GM18498 (cell line): ENCODE data around the gene DOCK10.

Source experiments
- ATAC-seq: cut with Tn5 transposase; IDR thresholded peaks from one replicate; pipeline ENCODE4 v1.9.1; 2021; ENCODE audit warnings: mild to moderate bottlenecking, moderate library complexity; ENCODE audit not compliant: unreplicated experiment

The DOCK10 gene

GRCh38 chr2:224798180-224798579 lies 244.1 kb downstream of the DOCK10 start:
- no peak for ATAC-seq

GRCh38 chr2:224796695-224797305 lies 245.5 kb downstream of the DOCK10 start:
- ATAC-seq = no peak

- no peak for ATAC-seq
These were observed 248.3 kb downstream of the DOCK10 start for GRCh38 chr2:224793946-224794345.

- no peak for ATAC-seq
These were observed 255.4 kb downstream of the DOCK10 start for GRCh38 chr2:224786848-224787247.

GRCh38 chr2:224781400-224781799 lies 260.9 kb downstream of the DOCK10 start:
- no peak for ATAC-seq

GRCh38 chr2:224780823-224781222 lies 261.4 kb downstream of the DOCK10 start:
- ATAC-seq = no peak

- ATAC-seq = no peak
These were observed 262.2 kb downstream of the DOCK10 start for GRCh38 chr2:224780106-224780505.

GRCh38 chr2:224778474-224778877 lies 263.8 kb downstream of the DOCK10 start:
- ATAC-seq = peak; percentile 58

- ATAC-seq = no peak
These were observed 264.7 kb downstream of the DOCK10 start for GRCh38 chr2:224777559-224777930.

- ATAC-seq = no peak
These were observed 265.3 kb downstream of the DOCK10 start for GRCh38 chr2:224776795-224777558.

GRCh38 chr2:224775647-224776046 lies 266.6 kb downstream of the DOCK10 start:
- ATAC-seq = no peak

GRCh38 chr2:224774735-224775134 lies 267.5 kb downstream of the DOCK10 start:
- no peak for ATAC-seq

- no peak for ATAC-seq
These were observed 269.8 kb downstream of the DOCK10 start for GRCh38 chr2:224772494-224772893.

GRCh38 chr2:224769489-224769888 lies 272.8 kb downstream of the DOCK10 start:
- no peak for ATAC-seq

GRCh38 chr2:224764565-224765236 lies 277.6 kb downstream of the DOCK10 start:
- peak; percentile 71 for ATAC-seq

- ATAC-seq = no peak
These were observed 284.2 kb downstream of the DOCK10 start for GRCh38 chr2:224757934-224758548.

- no peak for ATAC-seq
These were observed 288.3 kb downstream of the DOCK10 start for GRCh38 chr2:224753743-224754540.

- peak; percentile 65 for ATAC-seq
These were observed 290.1 kb downstream of the DOCK10 start for GRCh38 chr2:224751996-224752698.

- ATAC-seq = no peak
These were observed 293.1 kb downstream of the DOCK10 start for GRCh38 chr2:224749136-224749535.

- ATAC-seq = no peak
These were observed 294.5 kb downstream of the DOCK10 start for GRCh38 chr2:224747765-224748164.
